ENCODE results near the gene STAB1.

DNA sequence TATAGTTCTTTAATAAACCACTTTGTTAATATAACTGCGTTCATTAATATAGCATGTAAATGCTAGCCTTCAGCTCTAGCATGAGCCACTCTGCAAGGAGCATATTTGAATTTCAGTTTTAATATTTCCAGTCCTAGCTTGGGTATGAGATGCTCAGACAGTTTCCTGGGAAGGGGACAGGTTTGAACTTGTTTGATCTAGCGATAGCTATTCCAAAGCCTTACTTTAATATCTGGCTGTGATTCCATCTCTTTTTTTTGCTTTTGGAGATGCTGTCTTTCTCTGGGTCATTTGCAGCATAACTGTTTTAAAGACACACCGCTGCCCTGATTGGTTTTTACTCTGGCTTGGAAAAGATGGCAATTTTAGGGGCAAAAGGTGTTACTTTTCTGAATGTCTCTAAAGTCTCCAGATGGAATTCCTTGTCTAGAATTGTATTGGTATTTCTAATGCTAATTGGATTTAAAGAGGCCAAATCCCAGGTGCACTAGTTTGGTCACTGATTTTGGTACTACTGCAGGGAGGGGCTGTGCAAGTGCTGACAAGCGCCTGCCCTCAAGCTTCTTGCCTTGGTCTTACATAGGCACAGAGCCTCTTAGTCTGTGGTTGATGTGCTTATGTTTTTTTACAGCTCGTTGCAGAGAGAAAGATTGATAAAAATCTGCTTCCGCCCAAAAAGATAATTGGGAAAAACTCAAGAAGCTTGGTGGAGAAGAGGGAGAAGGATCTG lies 36.9 kb upstream of the STAB1 start:
- TF ChIP-seq EZH2 (IDR thresholded peaks at IDR 0.05): no peak
- no peak for TF ChIP-seq POLR2AphosphoS5 (IDR thresholded peaks at IDR 0.05; ENCODE audit: borderline replicate concordance, low read depth, low read length)

Data from SK-N-MC (cell line).